ENCODE data around the gene TM9SF1. TPM values are rescaled to one million over a fixed set of nuclear protein-coding genes. Genes with fewer than 3 reads are reported as not detected.

The TM9SF1 gene
- total and polyA plus RNA-seq, 2 of the 13 experiments (the other 11 are each of a cell fraction or from before 2014, with no cell fraction given): 83.2 to 110 TPM

DNA sequence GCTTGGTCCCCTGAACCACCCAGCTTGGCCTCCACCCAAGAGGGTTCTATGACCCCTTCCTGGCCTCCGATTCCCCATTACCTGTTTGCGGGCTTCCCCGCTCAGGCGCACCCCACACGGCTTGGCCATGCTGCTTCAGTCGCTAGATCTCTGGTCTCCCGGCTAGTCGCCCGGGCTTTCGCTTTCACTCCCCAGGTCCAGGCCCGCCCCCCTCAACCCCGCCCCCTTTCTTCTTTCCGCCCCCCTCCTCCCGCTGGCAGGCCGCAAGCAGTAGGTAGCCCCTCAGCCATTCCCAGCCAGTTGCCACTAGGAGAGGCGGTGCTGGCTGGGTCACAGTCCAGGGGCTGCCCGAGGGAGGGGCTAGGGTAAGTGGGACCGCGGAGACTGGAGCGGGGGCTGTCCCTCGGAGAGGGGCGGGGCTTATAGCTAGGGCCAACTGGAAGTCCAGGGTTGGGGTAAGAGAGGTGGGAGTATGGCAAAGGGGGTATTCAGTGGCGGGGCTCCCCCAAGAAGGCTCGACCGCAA lies 48.7 kb downstream of the TM9SF1 start, which contains the start of gene PSME2 (continued):
- TF ChIP-seq SRSF4 (IDR thresholded peaks at IDR 0.05; ENCODE audit: low read depth, low read length, poor library complexity, severe bottlenecking) (no peak), MATR3 (CRISPR knock-in tag; IDR thresholded peaks at IDR 0.05) (no peak), PCBP2 (optimal IDR thresholded peaks at IDR 0.05; ENCODE audit: low read depth, low read length, poor library complexity, severe bottlenecking) (no peak), MIER3 (CRISPR knock-in tag; IDR thresholded peaks at IDR 0.05; ENCODE audit: borderline replicate concordance) (peak; percentile 52; the same call in 1 of the 2 replicates), ONECUT2 (CRISPR knock-in tag; IDR thresholded peaks at IDR 0.05) (no peak), JUN (CRISPR knock-in tag; IDR thresholded peaks at IDR 0.05) (no peak; the same call in 1 of the 2 replicates), ZNF251 (CRISPR knock-in tag; IDR thresholded peaks at IDR 0.05) (no peak), ZNF772 (CRISPR knock-in tag; IDR thresholded peaks at IDR 0.05) (0 out of 2 replicates have a peak, but pooled peaks have one; percentile 30), MXD4 (CRISPR knock-in tag; IDR thresholded peaks at IDR 0.05) (peak; percentile 89; the same call in 1 of the 2 replicates), SMARCE1 (IDR thresholded peaks at IDR 0.05; ENCODE audit: borderline replicate concordance) (no peak), ZNF878 (CRISPR knock-in tag; IDR thresholded peaks at IDR 0.05) (no peak), THAP11 (CRISPR knock-in tag; IDR thresholded peaks at IDR 0.05) (peak; percentile 64; the same call in 1 of the 2 replicates), ZNF841 (CRISPR knock-in tag; IDR thresholded peaks at IDR 0.05; ENCODE audit: borderline replicate concordance) (no peak), ZFX (CRISPR knock-in tag; IDR thresholded peaks at IDR 0.05; ENCODE audit: low read depth) (peak; percentile 57), SALL1 (CRISPR knock-in tag; IDR thresholded peaks at IDR 0.05) (no peak), RFXAP (CRISPR knock-in tag; IDR thresholded peaks at IDR 0.05; ENCODE audit: borderline replicate concordance) (peak; percentile 52; the same call in 1 of the 2 replicates), ZFP62 (CRISPR knock-in tag; IDR thresholded peaks at IDR 0.05) (no peak), NFIC (IDR thresholded peaks at IDR 0.05; ENCODE audit: low read length) (no peak), ZNF777 (CRISPR knock-in tag; IDR thresholded peaks at IDR 0.05) (no peak), NR2F1 (CRISPR knock-in tag; IDR thresholded peaks at IDR 0.05) (no peak)
- TF ChIP-seq, protein P1, sequence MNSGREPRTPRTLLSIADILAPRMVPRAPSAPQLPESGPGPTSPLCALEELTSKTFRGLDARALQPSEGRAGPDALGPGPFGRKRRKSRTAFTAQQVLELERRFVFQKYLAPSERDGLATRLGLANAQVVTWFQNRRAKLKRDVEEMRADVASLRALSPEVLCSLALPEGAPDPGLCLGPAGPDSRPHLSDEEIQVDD (CRISPR knock-in tag; IDR thresholded peaks at IDR 0.05; ENCODE audit: borderline replicate concordance): no peak; the same call in 1 of the 2 replicates
- TF ChIP-seq, protein P2, sequence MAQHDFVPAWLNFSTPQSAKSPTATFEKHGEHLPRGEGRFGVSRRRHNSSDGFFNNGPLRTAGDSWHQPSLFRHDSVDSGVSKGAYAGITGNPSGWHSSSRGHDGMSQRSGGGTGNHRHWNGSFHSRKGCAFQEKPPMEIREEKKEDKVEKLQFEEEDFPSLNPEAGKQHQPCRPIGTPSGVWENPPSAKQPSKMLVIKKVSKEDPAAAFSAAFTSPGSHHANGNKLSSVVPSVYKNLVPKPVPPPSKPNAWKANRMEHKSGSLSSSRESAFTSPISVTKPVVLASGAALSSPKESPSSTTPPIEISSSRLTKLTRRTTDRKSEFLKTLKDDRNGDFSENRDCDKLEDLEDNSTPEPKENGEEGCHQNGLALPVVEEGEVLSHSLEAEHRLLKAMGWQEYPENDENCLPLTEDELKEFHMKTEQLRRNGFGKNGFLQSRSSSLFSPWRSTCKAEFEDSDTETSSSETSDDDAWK (CRISPR knock-in tag; IDR thresholded peaks at IDR 0.05): no peak
- TF ChIP-seq, protein P3, sequence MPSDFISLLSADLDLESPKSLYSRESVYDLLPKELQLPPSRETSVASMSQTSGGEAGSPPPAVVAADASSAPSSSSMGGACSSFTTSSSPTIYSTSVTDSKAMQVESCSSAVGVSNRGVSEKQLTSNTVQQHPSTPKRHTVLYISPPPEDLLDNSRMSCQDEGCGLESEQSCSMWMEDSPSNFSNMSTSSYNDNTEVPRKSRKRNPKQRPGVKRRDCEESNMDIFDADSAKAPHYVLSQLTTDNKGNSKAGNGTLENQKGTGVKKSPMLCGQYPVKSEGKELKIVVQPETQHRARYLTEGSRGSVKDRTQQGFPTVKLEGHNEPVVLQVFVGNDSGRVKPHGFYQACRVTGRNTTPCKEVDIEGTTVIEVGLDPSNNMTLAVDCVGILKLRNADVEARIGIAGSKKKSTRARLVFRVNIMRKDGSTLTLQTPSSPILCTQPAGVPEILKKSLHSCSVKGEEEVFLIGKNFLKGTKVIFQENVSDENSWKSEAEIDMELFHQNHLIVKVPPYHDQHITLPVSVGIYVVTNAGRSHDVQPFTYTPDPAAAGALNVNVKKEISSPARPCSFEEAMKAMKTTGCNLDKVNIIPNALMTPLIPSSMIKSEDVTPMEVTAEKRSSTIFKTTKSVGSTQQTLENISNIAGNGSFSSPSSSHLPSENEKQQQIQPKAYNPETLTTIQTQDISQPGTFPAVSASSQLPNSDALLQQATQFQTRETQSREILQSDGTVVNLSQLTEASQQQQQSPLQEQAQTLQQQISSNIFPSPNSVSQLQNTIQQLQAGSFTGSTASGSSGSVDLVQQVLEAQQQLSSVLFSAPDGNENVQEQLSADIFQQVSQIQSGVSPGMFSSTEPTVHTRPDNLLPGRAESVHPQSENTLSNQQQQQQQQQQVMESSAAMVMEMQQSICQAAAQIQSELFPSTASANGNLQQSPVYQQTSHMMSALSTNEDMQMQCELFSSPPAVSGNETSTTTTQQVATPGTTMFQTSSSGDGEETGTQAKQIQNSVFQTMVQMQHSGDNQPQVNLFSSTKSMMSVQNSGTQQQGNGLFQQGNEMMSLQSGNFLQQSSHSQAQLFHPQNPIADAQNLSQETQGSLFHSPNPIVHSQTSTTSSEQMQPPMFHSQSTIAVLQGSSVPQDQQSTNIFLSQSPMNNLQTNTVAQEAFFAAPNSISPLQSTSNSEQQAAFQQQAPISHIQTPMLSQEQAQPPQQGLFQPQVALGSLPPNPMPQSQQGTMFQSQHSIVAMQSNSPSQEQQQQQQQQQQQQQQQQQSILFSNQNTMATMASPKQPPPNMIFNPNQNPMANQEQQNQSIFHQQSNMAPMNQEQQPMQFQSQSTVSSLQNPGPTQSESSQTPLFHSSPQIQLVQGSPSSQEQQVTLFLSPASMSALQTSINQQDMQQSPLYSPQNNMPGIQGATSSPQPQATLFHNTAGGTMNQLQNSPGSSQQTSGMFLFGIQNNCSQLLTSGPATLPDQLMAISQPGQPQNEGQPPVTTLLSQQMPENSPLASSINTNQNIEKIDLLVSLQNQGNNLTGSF (CRISPR knock-in tag; IDR thresholded peaks at IDR 0.05): peak; percentile 86
- TF ChIP-seq, protein P4, sequence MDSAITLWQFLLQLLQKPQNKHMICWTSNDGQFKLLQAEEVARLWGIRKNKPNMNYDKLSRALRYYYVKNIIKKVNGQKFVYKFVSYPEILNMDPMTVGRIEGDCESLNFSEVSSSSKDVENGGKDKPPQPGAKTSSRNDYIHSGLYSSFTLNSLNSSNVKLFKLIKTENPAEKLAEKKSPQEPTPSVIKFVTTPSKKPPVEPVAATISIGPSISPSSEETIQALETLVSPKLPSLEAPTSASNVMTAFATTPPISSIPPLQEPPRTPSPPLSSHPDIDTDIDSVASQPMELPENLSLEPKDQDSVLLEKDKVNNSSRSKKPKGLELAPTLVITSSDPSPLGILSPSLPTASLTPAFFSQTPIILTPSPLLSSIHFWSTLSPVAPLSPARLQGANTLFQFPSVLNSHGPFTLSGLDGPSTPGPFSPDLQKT (CRISPR knock-in tag; IDR thresholded peaks at IDR 0.05; ENCODE audit: borderline replicate concordance): no peak
